Activated T-helper 1 cell treated with anti-CD3 and anti-CD28 coated beads, Interleukin-12 subunit alpha, Interleukin-12 subunit beta, Interleukin-2, Interleukin-4 antibody, amounts not matched to agents 30 ng/mL and 10 ng/mL and 1 ng/mL, durations not matched to agents 14 hours and 24 hours and 36 hours (primary cell): ENCODE measurements around the gene KIAA0513. TPM values are rescaled to one million over a fixed set of nuclear protein-coding genes. Genes with fewer than 3 reads are reported as not detected.
A peak's percentile ranks its signal among the peaks of the same experiment; 100 is the strongest.
"Not testable (repeated sequence)": the region's sequence is repeated elsewhere in the genome, so short reads cannot be mapped to it uniquely, and the experiment has no call there.

ENCODE experiments used
- DNase-seq: peaks from one replicate; pipeline ENCODE4 v3.0.0; 2021; ENCODE audit warnings: low spot score
- H3K27ac Mint-ChIP-seq: one replicate; pipeline ENCODE4 v1.8.0; 2021; ENCODE audit warnings: mild to moderate bottlenecking, mixed read lengths
- H3K27me3 Mint-ChIP-seq: one replicate; pipeline ENCODE4 v1.8.0; 2022; ENCODE audit warnings: mild to moderate bottlenecking, moderate library complexity, mixed read lengths; ENCODE audit not compliant: insufficient read depth
- H3K36me3 Mint-ChIP-seq: one replicate; pipeline ENCODE4 v1.8.0; 2021; ENCODE audit warnings: low read depth, mixed read lengths
- H3K4me1 Mint-ChIP-seq: one replicate; pipeline ENCODE4 v1.8.0; 2021; ENCODE audit warnings: low read depth, mixed read lengths
- H3K4me3 Mint-ChIP-seq: one replicate; pipeline ENCODE4 v1.8.0; 2021; ENCODE audit warnings: mild to moderate bottlenecking, moderate library complexity, mixed read lengths
- H3K9me3 Mint-ChIP-seq: one replicate; pipeline ENCODE4 v1.8.0; 2021; ENCODE audit warnings: mixed read lengths
- intact Hi-C: fragments of 100-400 bp; cut with micrococcal nuclease; formaldehyde crosslinking; loops from one replicate; pipeline ENCODE4 v1.15.1; 2024
- total RNA-seq: library from RNA; stranded (reverse); gene quantifications from 2 replicates; pipeline ENCODE4 v1.2.3, GENCODE V29; 2022

Gene KIAA0513
- total RNA-seq, 1 donor from 2014 or later = 12.9 TPM

DNA sequence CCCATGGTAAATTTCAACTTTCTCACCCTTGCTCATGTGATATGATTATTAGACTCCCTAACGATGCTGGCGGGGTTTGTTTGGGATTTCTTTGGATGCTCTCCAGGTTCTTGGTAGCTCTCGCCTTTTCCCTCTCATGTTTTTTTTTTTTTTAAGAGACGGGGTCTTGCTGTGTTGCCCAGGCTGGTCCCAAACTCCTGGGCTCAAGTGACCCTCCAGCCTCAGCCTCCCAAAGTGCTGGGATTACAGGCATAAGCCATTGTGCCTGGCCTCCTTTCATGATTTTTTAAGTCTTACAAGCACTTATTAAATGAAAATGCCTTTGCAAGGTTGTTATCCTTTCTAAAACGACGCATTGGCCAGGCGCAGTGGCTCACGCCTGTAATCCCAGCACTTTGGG is 24.1 kb downstream of the KIAA0513 start:
- Mint-ChIP-seq H3K4me1 (peaks cover 32% of the 10 kb centered on the region), H3K9me3 (no peaks in the 10 kb centered on the region)
- intact Hi-C loops = loop anchor here (10.0 kb wide), 1 partner anchor 503 kb away; no protein-coding TSS in a partner anchor

DNA sequence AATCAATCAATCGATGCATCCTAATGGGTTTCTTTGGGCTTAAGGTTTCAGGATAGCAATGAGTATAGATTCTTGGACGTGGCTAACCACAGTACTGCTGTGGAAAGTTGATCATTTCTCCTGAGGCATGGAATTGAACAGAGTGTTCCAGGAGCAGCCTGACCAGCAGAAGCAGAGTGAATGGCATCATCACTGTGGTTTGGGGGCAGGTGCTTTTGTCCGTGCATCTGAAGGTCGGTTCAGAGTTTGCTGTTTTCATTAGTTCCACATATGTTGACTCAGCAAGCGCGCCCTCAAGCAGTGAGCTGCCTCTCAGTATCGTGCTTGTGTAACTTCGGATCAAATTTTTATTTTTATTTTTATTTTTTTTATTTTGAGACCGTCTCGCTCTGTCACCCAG is 24.9 kb downstream of the KIAA0513 start:
- Mint-ChIP-seq H3K4me3 (no peak overlapping the region), H3K27ac (no peak overlapping the region), H3K27me3 (peaks cover 12% of the 10 kb centered on the region), H3K4me1 (peaks cover 31% of the 10 kb centered on the region), H3K36me3 (peaks cover 8% of the 10 kb centered on the region), H3K9me3 (no peaks in the 10 kb centered on the region)
- intact Hi-C loops = loop anchor here (10.0 kb wide), 1 partner anchor 502 kb away; no protein-coding TSS in a partner anchor
- DNase-seq = no peak

More for the DNA sequence above, 24.1 kb downstream of the KIAA0513 start:
- no peak overlapping the region for H3K4me3 Mint-ChIP-seq
- H3K36me3 Mint-ChIP-seq = peaks cover 8% of the 10 kb centered on the region
- no peak overlapping the region for H3K27ac Mint-ChIP-seq
- peaks cover 8% of the 10 kb centered on the region for H3K27me3 Mint-ChIP-seq
- no peak for DNase-seq

DNA sequence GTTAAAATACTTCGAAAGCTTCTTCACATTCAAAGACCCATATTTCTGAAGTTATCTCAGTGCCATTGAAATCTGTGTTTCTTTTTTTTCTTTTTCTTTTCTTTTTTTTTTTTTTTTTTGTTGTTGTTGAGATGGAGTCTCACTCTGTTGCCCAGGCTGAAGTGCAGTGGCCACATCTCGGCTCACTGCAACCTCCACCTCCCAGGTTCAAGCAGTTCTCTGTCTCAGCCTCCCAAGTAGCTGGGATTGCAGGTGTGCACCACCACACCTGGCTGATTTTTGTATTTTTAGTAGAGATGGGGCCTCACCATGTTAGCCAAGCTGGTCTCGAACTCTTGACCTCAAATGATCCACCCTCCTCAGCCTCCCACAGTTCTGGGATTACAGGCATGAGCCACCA is 26.7 kb downstream of the KIAA0513 start:
- H3K4me1 Mint-ChIP-seq = peaks cover 34% of the 10 kb centered on the region
- H3K27me3 Mint-ChIP-seq, H3K36me3 Mint-ChIP-seq, H3K27ac Mint-ChIP-seq, DNase-seq, H3K9me3 Mint-ChIP-seq, H3K4me3 Mint-ChIP-seq: not testable (repeated sequence)
- intact Hi-C loops = loop anchor here (2.0 to 10.0 kb wide), 2 partner anchors 300 to 500 kb away; no protein-coding TSS in a partner anchor

DNA sequence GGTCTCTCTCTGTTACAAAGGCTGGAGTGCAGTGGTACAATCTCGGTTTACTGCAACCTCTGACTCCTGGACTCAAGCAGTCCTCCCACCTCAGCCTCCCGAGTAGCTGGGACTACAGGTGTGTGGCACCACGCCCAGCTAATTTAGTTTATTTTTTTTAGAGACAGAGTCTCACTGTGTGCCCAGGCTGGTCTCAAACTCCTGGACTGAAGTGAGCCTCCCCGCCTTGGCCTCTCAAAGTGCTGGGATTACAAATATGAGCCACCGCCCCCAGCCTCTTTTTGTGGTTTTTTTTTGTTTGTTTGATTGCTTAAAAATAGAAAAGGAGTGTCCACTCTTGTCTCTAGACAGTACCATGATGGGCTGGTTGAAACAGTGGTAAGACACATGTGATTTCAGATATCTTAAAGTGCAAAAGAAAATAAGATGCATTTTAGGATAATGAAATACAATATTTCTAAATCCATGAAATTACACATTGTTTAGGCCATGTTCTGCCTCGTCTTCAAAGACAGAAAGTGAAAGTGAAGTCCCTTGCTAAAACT is 27.4 kb downstream of the KIAA0513 start:
- no peaks in the 10 kb centered on the region for H3K9me3 Mint-ChIP-seq
- intact Hi-C loops = loop anchor here (1.0 to 10.0 kb wide), 6 partner anchors 26 to 882 kb away; partner anchors contain the start of gene ZDHHC7
- H3K4me3 Mint-ChIP-seq = peak overlapping the region; percentile 60
- peaks cover 10% of the 10 kb centered on the region for H3K27me3 Mint-ChIP-seq
- H3K4me1 Mint-ChIP-seq = peaks cover 34% of the 10 kb centered on the region
- peak overlapping the region; percentile 84 for H3K27ac Mint-ChIP-seq
- no peak for DNase-seq
- H3K36me3 Mint-ChIP-seq = peaks cover 6% of the 10 kb centered on the region

DNA sequence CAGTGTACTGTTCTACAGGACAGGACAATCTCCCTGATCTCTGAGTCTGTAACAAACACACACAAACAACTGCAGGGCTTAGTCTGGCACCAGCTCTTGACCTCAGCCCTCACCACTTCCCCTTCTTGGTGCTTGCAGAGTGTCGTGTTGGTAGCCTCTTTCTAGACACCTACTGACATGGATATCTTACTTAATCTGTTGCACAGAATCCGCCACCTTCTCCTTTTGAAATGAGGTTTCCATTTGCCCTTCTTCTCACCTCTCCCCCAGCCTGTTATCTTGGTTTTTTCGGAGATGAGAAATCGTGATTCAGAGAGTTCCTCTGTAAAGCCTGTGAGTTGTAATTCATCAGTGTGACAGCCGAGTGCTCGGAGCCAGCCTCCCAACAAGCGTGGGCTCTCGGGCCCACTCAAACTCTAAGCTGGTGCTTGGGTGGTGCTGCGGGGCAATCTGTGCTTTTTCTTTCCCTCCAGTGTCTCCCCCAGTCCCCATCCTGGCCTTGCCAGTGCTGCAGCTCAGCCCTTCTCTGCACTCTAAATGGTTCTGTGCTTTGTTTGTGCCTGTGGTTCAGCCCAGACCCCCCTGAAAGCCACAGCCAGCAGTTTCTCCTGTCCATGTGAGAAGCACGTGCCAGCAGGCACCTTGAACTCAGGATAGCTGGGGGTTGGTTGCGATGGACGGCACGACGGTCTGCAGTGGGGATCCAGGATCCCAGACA is 28.1 kb downstream of the KIAA0513 start:
- Mint-ChIP-seq H3K9me3 (no peaks in the 10 kb centered on the region), H3K4me3 (peak overlapping the region; percentile 60), H3K4me1 (peaks cover 31% of the 10 kb centered on the region), H3K27me3 (peaks cover 10% of the 10 kb centered on the region), H3K27ac (peak overlapping the region; percentile 84), H3K36me3 (peaks cover 6% of the 10 kb centered on the region)
- intact Hi-C loops = loop anchor here (1.0 to 10.0 kb wide), 6 partner anchors 26 to 882 kb away; partner anchors contain the start of gene ZDHHC7
- peak; percentile 75 for DNase-seq

DNA sequence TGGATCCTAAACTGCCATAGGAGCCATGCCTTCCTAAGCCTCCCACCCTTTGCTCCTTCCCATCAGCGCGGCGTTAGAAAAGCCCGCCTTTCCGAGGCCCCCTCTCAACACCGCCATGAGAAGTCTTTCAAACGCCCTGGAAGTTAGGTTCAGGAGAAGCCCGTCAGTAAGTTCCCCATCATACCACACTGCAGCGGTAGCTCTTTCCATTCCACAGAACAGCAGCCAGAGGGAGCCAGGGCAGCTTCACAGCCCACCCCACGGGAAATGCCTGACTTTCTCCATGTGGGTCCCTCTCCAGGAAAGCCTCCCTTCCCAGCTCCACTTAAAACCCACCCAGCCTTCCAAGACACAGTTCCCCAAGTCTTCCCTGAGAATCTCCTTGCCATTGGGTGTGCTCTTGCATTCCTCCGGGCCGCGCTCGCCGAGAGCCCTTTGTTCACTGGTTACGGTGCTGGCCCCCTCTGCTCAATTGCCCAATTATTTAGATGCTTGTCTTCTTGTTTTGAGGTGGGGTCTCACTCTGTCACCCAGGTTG is 28.7 kb downstream of the KIAA0513 start:
- Mint-ChIP-seq H3K4me1 (peaks cover 29% of the 10 kb centered on the region), H3K27me3 (peaks cover 10% of the 10 kb centered on the region), H3K4me3 (peak overlapping the region; percentile 60), H3K9me3 (no peaks in the 10 kb centered on the region), H3K36me3 (peaks cover 6% of the 10 kb centered on the region), H3K27ac (peak overlapping the region; percentile 84)
- no peak for DNase-seq
- intact Hi-C loops = loop anchor here (5.0 to 10.0 kb wide), 2 partner anchors 499 to 881 kb away; no protein-coding TSS in a partner anchor

DNA sequence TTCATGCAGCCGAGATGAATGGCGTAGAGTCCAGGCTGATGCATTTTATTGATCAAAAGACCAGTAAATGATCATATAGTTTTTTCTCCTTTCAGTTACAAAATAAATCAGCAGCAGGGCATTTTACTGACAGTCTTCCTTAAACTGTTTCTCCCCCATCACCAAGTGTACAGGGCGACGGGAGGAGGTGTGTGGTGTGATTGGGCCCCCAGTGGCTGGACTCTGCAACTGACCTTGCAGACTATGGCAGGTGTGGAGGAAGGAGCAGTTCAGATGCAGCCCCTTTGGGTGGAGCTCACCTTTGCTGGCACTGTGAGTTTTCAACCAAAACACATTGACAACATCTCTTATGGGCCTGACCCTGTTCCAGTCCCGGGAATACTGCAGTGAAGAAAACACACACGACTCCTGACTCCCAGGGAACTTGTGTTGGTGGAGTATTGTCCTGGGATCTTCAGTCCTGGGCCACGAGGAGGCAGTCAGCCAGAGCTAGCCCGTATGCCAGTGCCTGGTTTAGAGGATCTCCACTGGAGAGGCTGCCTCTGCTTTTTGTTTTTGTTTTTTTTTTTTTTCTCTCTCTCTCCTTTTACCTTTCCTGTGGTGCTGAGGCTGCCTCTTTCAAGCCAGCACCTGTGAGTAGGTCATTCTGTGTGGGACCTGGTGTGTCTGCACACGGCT is 29.8 kb downstream of the KIAA0513 start:
- peaks cover 5% of the 10 kb centered on the region for H3K36me3 Mint-ChIP-seq
- peaks cover 5% of the 10 kb centered on the region for H3K27me3 Mint-ChIP-seq
- H3K4me1 Mint-ChIP-seq = peaks cover 29% of the 10 kb centered on the region
- H3K9me3 Mint-ChIP-seq = no peaks in the 10 kb centered on the region
- H3K4me3 Mint-ChIP-seq = peak overlapping the region; percentile 31
- intact Hi-C loops = loop anchor here (5.0 to 10.0 kb wide), 2 partner anchors 497 to 880 kb away; no protein-coding TSS in a partner anchor
- DNase-seq = no peak
- peak overlapping the region; percentile 18 for H3K27ac Mint-ChIP-seq

DNA sequence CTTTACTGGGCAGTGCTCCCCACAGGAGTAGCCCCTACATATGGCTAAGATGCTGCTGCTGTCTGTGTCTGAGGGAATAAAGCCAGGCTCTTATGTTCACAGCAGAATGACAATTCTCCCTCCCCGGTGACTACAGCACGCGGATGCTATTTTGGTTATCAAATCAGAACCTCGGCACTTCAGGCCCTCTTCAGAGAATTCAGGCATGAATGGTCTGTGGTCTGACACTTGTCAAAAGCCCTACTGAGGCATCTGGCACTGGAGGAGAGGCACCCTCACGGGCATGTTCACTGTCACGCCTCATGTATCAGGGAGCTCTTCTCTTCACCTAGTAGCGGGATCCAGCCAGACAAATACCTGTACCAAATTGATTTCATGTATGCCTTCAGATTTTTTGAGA is 30.4 kb downstream of the KIAA0513 start:
- peaks cover 4% of the 10 kb centered on the region for H3K36me3 Mint-ChIP-seq
- no peak for DNase-seq
- H3K27me3 Mint-ChIP-seq = peaks cover 5% of the 10 kb centered on the region
- H3K9me3 Mint-ChIP-seq = no peaks in the 10 kb centered on the region
- H3K4me3 Mint-ChIP-seq = peak overlapping the region; percentile 31
- no peak overlapping the region for H3K27ac Mint-ChIP-seq
- H3K4me1 Mint-ChIP-seq = peaks cover 29% of the 10 kb centered on the region
- intact Hi-C loops = loop anchor here (5.0 to 10.0 kb wide), 2 partner anchors 497 to 879 kb away; no protein-coding TSS in a partner anchor

DNA sequence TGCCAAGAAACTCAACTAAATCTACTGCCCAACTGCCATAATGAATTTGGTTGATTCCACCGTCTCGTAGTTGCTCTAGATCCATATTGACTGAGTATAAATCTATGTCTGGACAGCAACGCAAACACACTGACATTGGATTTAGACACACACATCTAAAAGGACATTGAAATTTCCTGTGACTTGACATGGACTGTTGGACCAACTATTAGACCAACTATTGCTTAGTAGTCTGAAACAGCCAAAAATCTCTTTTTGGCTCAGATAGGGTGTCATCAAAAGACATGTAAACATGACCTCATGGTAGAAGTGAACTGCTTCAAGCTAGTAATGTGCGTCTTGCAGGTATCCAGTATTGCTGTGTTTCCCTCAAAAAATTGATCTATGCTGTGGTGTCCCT is 31.3 kb downstream of the KIAA0513 start:
- Mint-ChIP-seq H3K36me3 (peaks cover 4% of the 10 kb centered on the region), H3K9me3 (no peaks in the 10 kb centered on the region), H3K27me3 (peaks cover 4% of the 10 kb centered on the region), H3K4me3 (no peak overlapping the region), H3K27ac (no peak overlapping the region), H3K4me1 (peaks cover 29% of the 10 kb centered on the region)
- intact Hi-C loops = loop anchor here (5.0 to 10.0 kb wide), 2 partner anchors 496 to 878 kb away; no protein-coding TSS in a partner anchor
- DNase-seq = no peak

DNA sequence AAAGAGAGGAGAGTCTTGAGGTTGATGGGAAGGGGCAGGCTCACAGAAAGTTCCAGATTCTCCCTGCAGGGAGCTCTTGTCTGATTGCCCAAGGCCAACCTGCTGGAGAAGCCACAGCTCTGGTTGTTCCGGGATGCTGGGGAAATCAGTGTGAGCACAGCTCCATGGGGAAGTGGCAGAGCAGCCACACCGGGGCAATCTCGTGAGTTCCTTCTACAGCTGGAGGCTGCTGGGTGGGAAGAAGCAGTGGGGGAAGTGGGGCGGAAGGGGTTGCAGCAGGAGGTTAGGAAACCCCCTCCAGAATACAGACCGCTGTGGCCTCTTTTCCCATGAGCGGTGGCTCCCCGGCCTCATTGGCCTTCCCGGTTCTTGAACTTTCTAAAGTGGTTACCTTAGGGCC is 34.0 kb downstream of the KIAA0513 start:
- Mint-ChIP-seq H3K27me3 (peaks cover 4% of the 10 kb centered on the region), H3K9me3 (no peaks in the 10 kb centered on the region), H3K36me3 (peaks cover 5% of the 10 kb centered on the region), H3K4me1 (peaks cover 12% of the 10 kb centered on the region), H3K4me3 (no peak overlapping the region), H3K27ac (no peak overlapping the region)
- no peak for DNase-seq
- intact Hi-C loops = no loop called here

DNA sequence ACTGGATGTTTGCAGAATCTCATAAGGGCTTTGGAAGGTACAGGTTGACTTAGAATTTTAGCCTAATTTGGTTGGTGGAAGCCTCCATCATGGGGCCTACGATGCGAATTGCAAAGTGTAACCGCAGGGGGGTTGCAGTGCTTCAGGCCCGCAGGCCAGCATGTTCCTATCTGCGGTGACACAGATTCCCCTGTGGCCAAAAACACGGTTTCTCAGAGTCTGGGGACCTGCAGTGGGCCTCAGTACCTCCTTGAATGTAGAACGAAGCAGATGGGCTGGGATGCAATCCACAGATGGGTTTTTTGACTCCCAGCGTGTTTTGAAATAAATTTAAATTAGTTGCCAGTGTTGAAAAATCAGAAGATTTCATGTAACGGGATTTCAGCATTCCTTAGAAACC is 34.7 kb downstream of the KIAA0513 start:
- Mint-ChIP-seq H3K9me3 (no peaks in the 10 kb centered on the region), H3K27me3 (peaks cover 2% of the 10 kb centered on the region), H3K27ac (no peak overlapping the region), H3K4me3 (no peak overlapping the region), H3K36me3 (peaks cover 5% of the 10 kb centered on the region), H3K4me1 (peaks cover 5% of the 10 kb centered on the region)
- DNase-seq = no peak
- intact Hi-C loops = no loop called here

DNA sequence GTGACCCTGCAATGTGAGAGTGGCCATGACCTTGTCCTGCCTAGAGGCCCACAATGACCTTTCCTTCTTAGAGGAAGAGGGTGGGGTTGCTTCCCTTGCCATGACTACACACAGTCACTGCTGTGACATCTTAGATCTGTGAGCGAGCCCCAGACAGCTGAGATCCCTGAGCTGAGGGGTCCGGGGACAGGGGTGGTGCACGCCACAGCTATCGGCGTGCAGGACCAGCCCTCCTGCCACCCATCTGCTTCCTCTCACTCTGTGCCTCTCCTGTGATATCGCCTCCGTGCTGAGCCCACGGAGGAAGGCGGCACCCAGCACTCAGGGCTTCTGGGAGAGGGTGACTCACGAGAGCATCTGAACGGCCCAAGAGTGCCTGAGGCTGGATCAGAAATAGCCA is 35.2 kb downstream of the KIAA0513 start:
- H3K27ac Mint-ChIP-seq = no peak overlapping the region
- no peaks in the 10 kb centered on the region for H3K9me3 Mint-ChIP-seq
- peaks cover 5% of the 10 kb centered on the region for H3K36me3 Mint-ChIP-seq
- intact Hi-C loops = no loop called here
- DNase-seq = no peak
- no peaks in the 10 kb centered on the region for H3K27me3 Mint-ChIP-seq
- H3K4me3 Mint-ChIP-seq = no peak overlapping the region
- H3K4me1 Mint-ChIP-seq = peaks cover under 1% of the 10 kb centered on the region
